ENCODE measurements around the gene PTPRU.

PTPRU gene

GRCh38 chr1:29332204-29332603 lies 95.9 kb downstream of the PTPRU start:
- no peak for TF ChIP-seq CTCF (IDR thresholded peaks at IDR 0.05)
- DNase-seq (ENCODE audit: low spot score): no peak
- Histone ChIP-seq H3K27ac (no peak overlapping the region), H3K4me3 (no peak overlapping the region)

- no peak for DNase-seq (ENCODE audit: low spot score)
- no peak overlapping the region for H3K4me3 ChIP-seq
- TF ChIP-seq CTCF (IDR thresholded peaks at IDR 0.05): no peak
- H3K27ac ChIP-seq: no peak overlapping the region
Observed at GRCh38 chr1:29333008-29333407, 96.7 kb downstream of the PTPRU start.

DNA sequence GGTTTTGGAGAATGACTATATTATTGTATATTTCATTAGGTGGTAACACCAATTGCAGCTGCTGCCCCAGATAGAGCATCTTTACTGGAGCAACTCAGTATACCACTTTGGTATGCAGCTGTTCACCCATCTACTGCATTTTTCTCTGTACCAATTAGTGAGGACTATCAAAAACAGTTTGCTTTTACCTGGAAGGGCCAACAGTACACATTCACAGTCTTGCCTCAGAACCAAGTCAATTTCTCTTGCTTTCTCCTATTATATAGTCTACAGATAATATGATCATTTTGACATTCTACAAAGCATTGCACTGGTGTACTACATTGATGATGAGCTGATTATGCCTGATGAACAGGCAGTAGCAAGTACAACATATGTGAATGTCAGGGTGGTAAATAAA lies 99.3 kb downstream of the PTPRU start:
- no peak overlapping the region for H3K27ac ChIP-seq
- no peak for DNase-seq (ENCODE audit: low spot score)
- TF ChIP-seq CTCF (IDR thresholded peaks at IDR 0.05): no peak
- no peak overlapping the region for H3K4me3 ChIP-seq

GRCh38 chr1:29338908-29339575 lies 102.7 kb downstream of the PTPRU start:
- Histone ChIP-seq H3K4me3 (no peak overlapping the region), H3K27ac (no peak overlapping the region)
- no peak for TF ChIP-seq CTCF (IDR thresholded peaks at IDR 0.05)
- no peak for DNase-seq (ENCODE audit: low spot score)

DNA sequence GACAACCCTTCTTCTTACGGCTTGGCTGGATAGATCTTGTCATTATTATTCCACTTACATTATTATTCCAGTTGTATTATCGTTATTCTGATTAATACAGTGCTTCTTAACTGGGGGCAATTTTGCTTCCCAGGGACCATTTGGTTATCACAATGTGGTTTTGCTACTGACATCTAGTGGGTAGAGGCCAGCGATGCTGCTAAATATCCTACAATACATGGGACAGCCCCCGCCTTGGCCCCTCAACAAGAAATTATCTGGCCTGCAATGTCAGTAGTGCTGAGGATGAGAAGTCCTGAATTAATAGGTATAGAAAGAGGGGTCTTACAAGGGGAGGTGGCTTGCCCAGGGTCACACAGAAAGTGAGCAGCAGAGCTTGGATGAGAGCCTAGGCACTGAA lies 105.6 kb downstream of the PTPRU start:
- Histone ChIP-seq H3K4me3 (no peak overlapping the region), H3K27ac (no peak overlapping the region)
- no peak for TF ChIP-seq CTCF (IDR thresholded peaks at IDR 0.05)

DNA sequence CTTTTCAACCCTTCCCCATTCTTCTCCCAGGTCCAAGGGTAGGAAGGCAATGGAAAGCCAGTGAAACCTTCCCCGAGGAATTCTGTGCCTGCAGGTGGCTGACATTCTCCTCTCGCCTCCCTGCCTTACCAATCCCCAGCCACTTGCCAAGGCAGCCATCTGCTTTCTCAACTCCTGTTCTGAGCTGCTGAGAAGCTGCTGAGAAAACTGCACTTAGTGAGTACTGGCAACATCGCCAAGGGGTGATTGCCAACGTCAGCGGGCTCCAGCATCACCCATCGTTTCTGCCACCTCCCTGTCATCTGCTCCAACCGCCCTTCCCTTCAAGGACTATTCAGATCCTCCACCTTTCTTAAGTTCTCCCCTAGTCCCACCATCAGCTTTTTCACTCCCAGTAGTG lies 106.0 kb downstream of the PTPRU start:
- no peak for TF ChIP-seq CTCF (IDR thresholded peaks at IDR 0.05)
- Histone ChIP-seq H3K27ac (no peak overlapping the region), H3K4me3 (no peak overlapping the region)
- no peak for DNase-seq (ENCODE audit: low spot score)

More for the DNA sequence above, 105.6 kb downstream of the PTPRU start:
- DNase-seq (ENCODE audit: low spot score): no peak

DNA sequence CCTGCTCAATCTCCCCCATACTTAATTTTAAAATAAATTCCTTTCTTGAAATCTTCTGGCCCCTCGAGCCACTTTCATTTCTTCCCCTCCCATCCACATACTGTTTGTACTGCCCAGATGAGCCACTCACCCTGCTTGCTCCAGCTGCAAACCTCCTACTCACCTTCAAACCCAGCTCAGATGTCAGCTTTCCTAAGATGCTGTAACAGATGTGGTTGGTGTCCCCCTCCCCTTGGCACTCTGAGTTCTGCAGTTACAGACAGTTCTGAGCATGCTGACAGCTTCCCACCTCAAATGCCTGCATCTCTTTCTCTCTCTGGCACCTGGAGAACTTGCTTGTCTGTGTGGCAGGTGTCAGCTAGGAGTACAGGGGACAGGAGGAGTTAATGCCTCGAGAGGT lies 106.7 kb downstream of the PTPRU start:
- H3K4me3 ChIP-seq: no peak overlapping the region
- TF ChIP-seq CTCF (IDR thresholded peaks at IDR 0.05): no peak
- no peak for DNase-seq (ENCODE audit: low spot score)

More for the DNA sequence above, 106.7 kb downstream of the PTPRU start:
- no peak overlapping the region for H3K27ac ChIP-seq

Data from coronary artery (tissue), 2 donors.